ENCODE measurements around the gene PRUNE2.

DNA sequence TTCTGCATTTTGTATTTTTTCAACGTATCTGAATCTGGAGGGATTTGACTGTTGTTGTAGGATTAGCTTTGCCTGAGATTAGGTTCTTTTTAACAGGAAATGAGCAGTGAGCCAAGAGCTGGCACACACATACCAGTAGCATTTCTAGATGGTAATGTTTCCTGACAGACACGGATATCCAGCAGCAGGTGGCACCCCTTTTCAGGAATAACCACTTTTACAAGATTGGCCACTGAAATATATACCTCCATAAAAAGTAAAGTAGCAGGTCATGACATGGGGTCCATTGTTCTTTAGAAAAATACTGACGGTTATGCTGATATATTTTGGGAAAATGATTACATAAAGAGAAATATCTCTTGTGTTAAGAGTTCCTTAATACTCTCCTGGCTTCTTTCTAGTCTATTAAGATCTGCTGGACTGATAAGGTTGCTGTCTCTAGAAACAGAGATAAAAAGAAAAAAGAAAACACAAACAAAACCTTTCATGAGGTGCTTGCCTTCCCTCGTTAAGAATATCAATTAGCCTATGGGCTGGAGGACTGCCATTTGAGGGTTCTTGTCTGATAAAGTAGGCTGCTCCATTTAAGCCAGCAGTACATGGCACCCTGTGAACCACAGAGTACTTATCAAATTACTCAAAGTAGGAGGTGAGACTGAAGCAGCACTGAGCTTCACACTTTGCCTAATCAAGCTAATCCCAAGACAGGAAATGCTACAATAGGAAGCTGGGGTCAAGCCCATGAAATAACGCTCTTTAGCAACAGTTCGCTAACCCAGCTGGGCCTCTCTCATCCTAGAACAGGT lies 243.2 kb downstream of the PRUNE2 start:
- TF ChIP-seq, protein P1, sequence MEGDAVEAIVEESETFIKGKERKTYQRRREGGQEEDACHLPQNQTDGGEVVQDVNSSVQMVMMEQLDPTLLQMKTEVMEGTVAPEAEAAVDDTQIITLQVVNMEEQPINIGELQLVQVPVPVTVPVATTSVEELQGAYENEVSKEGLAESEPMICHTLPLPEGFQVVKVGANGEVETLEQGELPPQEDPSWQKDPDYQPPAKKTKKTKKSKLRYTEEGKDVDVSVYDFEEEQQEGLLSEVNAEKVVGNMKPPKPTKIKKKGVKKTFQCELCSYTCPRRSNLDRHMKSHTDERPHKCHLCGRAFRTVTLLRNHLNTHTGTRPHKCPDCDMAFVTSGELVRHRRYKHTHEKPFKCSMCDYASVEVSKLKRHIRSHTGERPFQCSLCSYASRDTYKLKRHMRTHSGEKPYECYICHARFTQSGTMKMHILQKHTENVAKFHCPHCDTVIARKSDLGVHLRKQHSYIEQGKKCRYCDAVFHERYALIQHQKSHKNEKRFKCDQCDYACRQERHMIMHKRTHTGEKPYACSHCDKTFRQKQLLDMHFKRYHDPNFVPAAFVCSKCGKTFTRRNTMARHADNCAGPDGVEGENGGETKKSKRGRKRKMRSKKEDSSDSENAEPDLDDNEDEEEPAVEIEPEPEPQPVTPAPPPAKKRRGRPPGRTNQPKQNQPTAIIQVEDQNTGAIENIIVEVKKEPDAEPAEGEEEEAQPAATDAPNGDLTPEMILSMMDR (IDR thresholded peaks at IDR 0.05; ENCODE audit: insufficient read depth, low read length, poor library complexity, severe bottlenecking): no peak
- TF ChIP-seq EZH2phosphoT487 (conservative IDR thresholded peaks at IDR 0.05; ENCODE audit: low read length): no peak
